ENCODE data around the gene EIF3K.

EIF3K gene, protein sequence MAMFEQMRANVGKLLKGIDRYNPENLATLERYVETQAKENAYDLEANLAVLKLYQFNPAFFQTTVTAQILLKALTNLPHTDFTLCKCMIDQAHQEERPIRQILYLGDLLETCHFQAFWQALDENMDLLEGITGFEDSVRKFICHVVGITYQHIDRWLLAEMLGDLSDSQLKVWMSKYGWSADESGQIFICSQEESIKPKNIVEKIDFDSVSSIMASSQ

DNA sequence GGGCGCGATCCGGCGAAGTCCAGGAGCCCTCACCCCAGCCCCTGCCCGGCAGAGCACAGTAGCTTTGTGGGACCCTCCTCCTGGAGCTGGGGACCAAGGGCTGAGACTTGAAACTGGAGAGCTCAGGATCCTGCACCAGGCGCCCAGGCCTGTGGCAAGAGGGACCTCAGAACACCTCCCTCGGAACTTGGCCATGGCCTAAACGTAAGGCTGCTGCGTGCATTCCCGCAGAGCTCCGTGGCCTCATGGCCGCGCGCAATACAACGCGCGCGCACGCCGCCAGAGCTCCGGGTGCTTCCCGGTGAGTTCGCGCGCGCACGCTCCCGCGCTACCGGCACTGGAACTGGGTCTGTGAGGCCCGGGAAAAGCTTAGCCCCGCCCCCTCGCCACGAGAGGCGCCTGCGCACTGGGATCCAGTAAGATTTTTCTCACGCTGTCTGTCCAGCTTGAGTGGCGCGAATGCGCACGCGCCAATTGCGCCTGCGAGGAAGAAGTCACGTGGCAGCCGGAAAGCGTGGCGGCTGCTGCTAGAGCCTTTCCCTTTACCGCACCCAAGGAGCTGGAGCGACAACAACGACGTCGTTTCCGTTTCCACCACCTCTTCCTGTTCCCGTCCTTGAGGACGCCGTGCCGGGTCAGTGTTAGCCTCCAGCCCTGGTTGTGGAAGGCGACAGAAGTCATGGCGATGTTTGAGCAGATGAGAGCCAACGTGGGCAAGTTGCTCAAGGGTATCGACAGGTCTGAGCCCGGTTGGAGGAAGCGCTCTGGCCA lies at the start of gene EIF3K:
Gene EIF3K, plus strand, starts transcription at position 599 of the 771 bp plus-strand sequence. Its CDS starts 81 bp downstream, at position 680.
- TF ChIP-seq CTCF (IDR thresholded peaks at IDR 0.05; ENCODE audit: borderline replicate concordance, extremely low read depth, low read length, poor library complexity, severe bottlenecking) (no peak), EZH2 (IDR thresholded peaks at IDR 0.05; ENCODE audit: borderline replicate concordance, low read depth, low read length, severe bottlenecking) (no peak)
- ATAC-seq (ENCODE audit: insufficient read depth, low read depth) (peak; percentile 69), DNase-seq (peak; percentile 99)
- Histone ChIP-seq H3K79me2 (ENCODE audit: insufficient read depth, low read length) (peaks cover 61% of the 10 kb centered on the region), H3K9me3 (ENCODE audit: insufficient read depth, low read length, severe bottlenecking) (no peaks in the 10 kb centered on the region), H3K27ac (ENCODE audit: low read length) (peak within 1 kb of the TSS; percentile 97), H3K9ac (ENCODE audit: low read depth, low read length) (peak within 1 kb of the TSS; percentile 93), H3K4me1 (ENCODE audit: insufficient read depth, low read length) (peaks cover 48% of the 10 kb centered on the region), H4K20me1 (ENCODE audit: insufficient read depth, low read length) (peaks cover 22% of the 10 kb centered on the region), H3K4me3 (ENCODE audit: low read depth in 1 of 2, low read length in 2 of 2) (peak within 1 kb of the TSS; percentile 56 to 86), H3K4me2 (ENCODE audit: insufficient read depth, low read length) (peak within 1 kb of the TSS; percentile 99), H2AFZ (ENCODE audit: low read depth, low read length) (peak within 1 kb of the TSS; percentile 87), H3K36me3 (ENCODE audit: insufficient read depth, low read length) (peaks cover 44% of the 10 kb centered on the region), H3K27me3 (ENCODE audit: insufficient read depth, low read length, poor library complexity) (no peaks in the 10 kb centered on the region)

- no peak for DNase-seq
- H3K4me2 ChIP-seq (ENCODE audit: insufficient read depth, low read length): no peak overlapping the region
- no peak overlapping the region for H3K9ac ChIP-seq (ENCODE audit: low read depth, low read length)
- no peaks in the 10 kb centered on the region for H3K27me3 ChIP-seq (ENCODE audit: insufficient read depth, low read length, poor library complexity)
- TF ChIP-seq CTCF (IDR thresholded peaks at IDR 0.05; ENCODE audit: borderline replicate concordance, extremely low read depth, low read length, poor library complexity, severe bottlenecking) (no peak), EZH2 (IDR thresholded peaks at IDR 0.05; ENCODE audit: borderline replicate concordance, low read depth, low read length, severe bottlenecking) (no peak)
- no peaks in the 10 kb centered on the region for H3K4me1 ChIP-seq (ENCODE audit: insufficient read depth, low read length)
- no peak overlapping the region for H3K4me3 ChIP-seq (ENCODE audit: low read depth in 1 of 2, low read length in 2 of 2)
- no peaks in the 10 kb centered on the region for H3K36me3 ChIP-seq (ENCODE audit: insufficient read depth, low read length)
- no peaks in the 10 kb centered on the region for H3K79me2 ChIP-seq (ENCODE audit: insufficient read depth, low read length)
- no peaks in the 10 kb centered on the region; the same call in 1 of the 2 replicates for H4K20me1 ChIP-seq (ENCODE audit: insufficient read depth, low read length)
- H3K9me3 ChIP-seq (ENCODE audit: insufficient read depth, low read length, severe bottlenecking): no peaks in the 10 kb centered on the region
- no peak overlapping the region for H3K27ac ChIP-seq (ENCODE audit: low read length)
- no peak for ATAC-seq (ENCODE audit: insufficient read depth, low read depth)
- no peak overlapping the region for H2AFZ ChIP-seq (ENCODE audit: low read depth, low read length)
Measured at GRCh38 chr19:38569368-38569983, 49.5 kb upstream of the EIF3K start.

DNA sequence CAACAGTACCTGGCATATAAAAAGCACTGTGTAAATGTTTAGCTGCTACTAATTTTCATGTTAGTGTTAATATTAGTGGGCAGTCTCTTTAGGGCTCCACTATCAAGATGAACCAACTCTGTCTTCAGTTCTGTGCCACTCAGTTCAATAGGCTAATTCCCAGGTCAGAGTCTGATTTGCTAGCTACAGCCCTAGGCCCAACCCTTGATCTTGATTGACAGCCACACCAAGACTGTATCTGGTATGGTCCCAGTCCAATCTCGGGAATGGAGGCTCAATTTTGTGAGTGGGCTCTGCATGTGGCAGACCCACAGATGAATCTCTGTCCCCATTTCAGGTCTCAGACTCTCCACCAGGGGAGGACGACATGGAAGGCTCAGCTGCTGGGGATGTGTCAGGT lies 47.3 kb upstream of the EIF3K start:
- H3K36me3 ChIP-seq (ENCODE audit: insufficient read depth, low read length): no peaks in the 10 kb centered on the region
- no peak overlapping the region for H3K4me2 ChIP-seq (ENCODE audit: insufficient read depth, low read length)
- ATAC-seq (ENCODE audit: insufficient read depth, low read depth) (no peak), DNase-seq (no peak)
- H3K9ac ChIP-seq (ENCODE audit: low read depth, low read length): no peak overlapping the region
- H3K9me3 ChIP-seq (ENCODE audit: insufficient read depth, low read length, severe bottlenecking): no peaks in the 10 kb centered on the region
- H4K20me1 ChIP-seq (ENCODE audit: insufficient read depth, low read length): no peaks in the 10 kb centered on the region; the same call in 1 of the 2 replicates
- H3K27ac ChIP-seq (ENCODE audit: low read length): no peak overlapping the region
- no peak overlapping the region for H3K4me3 ChIP-seq (ENCODE audit: low read depth in 1 of 2, low read length in 2 of 2)
- no peaks in the 10 kb centered on the region for H3K79me2 ChIP-seq (ENCODE audit: insufficient read depth, low read length)
- TF ChIP-seq CTCF (IDR thresholded peaks at IDR 0.05; ENCODE audit: borderline replicate concordance, extremely low read depth, low read length, poor library complexity, severe bottlenecking): no peak
- TF ChIP-seq EZH2 (IDR thresholded peaks at IDR 0.05; ENCODE audit: borderline replicate concordance, low read depth, low read length, severe bottlenecking): no peak
- no peak overlapping the region for H2AFZ ChIP-seq (ENCODE audit: low read depth, low read length)
- H3K4me1 ChIP-seq (ENCODE audit: insufficient read depth, low read length): no peaks in the 10 kb centered on the region
- no peaks in the 10 kb centered on the region for H3K27me3 ChIP-seq (ENCODE audit: insufficient read depth, low read length, poor library complexity)
